MCF 10A (cell line): ENCODE data around the gene ITGB7. TPM values are rescaled to one million over a fixed set of nuclear protein-coding genes. Genes with fewer than 3 reads are reported as not detected.
A peak's percentile ranks its signal among the peaks of the same experiment; 100 is the strongest.

Experiments used
- BruUV-seq: library from RNA; stranded (reverse); fragments of 400-500 nt; replicated peaks from 2 replicates; lab custom pipeline; 2021; lab: Mats Ljungman, UMichigan
- CTCF ChIA-PET: fragments of 300-600 bp; sonication (Branson Sonifier 250); formaldehyde crosslinking; extraction: SDS; loops from one replicate; lab custom pipeline; 2021; ENCODE audit warnings: antibody characterized with exemption, inconsistent platforms; lab: Yijun Ruan, JAX
- POLR2A ChIA-PET: fragments of 300-600, 350-650 bp; sonication (Branson Sonifier 250); formaldehyde crosslinking; extraction: SDS; loops from one replicate; lab custom pipeline; 2020; ENCODE audit warnings: antibody characterized with exemption, inconsistent platforms; lab: Yijun Ruan, JAX
- DNase-seq: peaks from one replicate; pipeline ENCODE4 v3.0.0-alpha.2; 2018; ENCODE audit not compliant: unreplicated experiment
- H3K27ac Mint-ChIP-seq: one replicate; pipeline ENCODE4 v1.8.0; 2022; ENCODE audit warnings: mild to moderate bottlenecking, low read depth, mixed read lengths; ENCODE audit not compliant: unreplicated experiment
- H3K27me3 Mint-ChIP-seq: one replicate; pipeline ENCODE4 v1.8.0; 2022; ENCODE audit warnings: mixed read lengths; ENCODE audit not compliant: insufficient read depth, unreplicated experiment
- H3K36me3 Mint-ChIP-seq: one replicate; pipeline ENCODE4 v1.8.0; 2022; ENCODE audit warnings: mild to moderate bottlenecking, moderate library complexity, mixed read lengths; ENCODE audit not compliant: insufficient read depth, unreplicated experiment
- H3K4me1 Mint-ChIP-seq: one replicate; pipeline ENCODE4 v1.8.0; 2022; ENCODE audit warnings: mixed read lengths; ENCODE audit not compliant: insufficient read depth, unreplicated experiment
- H3K4me3 Mint-ChIP-seq: one replicate; pipeline ENCODE4 v1.8.0; 2022; ENCODE audit warnings: mild to moderate bottlenecking, moderate library complexity, mixed read lengths; ENCODE audit not compliant: unreplicated experiment
- H3K9me3 Mint-ChIP-seq: one replicate; pipeline ENCODE4 v1.8.0; 2022; ENCODE audit warnings: mixed read lengths; ENCODE audit not compliant: unreplicated experiment
- CTCF ChIP-seq: fragments of 200-600 bp; IDR thresholded peaks from one replicate; pipeline ENCODE4 v1.8.0; 2022; ENCODE audit warnings: antibody characterized with exemption, mild to moderate bottlenecking; ENCODE audit not compliant: unreplicated experiment
- intact Hi-C: fragments of 100-400 bp; cut with micrococcal nuclease; formaldehyde crosslinking; loops from 2 replicates; pipeline ENCODE4 v1.14.1; 2022
- total RNA-seq: library from RNA; stranded (reverse); gene quantifications from 2 replicates; pipeline ENCODE4 v1.2.3, GENCODE V29; 2022

The ITGB7 gene
- total RNA-seq, 1 experiment from 2014 or later, result 1.0 TPM

- Mint-ChIP-seq H3K9me3 (no peaks in the 10 kb centered on the region), H3K27me3 (no peaks in the 10 kb centered on the region), H3K4me3 (no peak overlapping the region), H3K36me3 (peaks cover 39% of the 10 kb centered on the region), H3K27ac (no peak overlapping the region), H3K4me1 (peaks cover 12% of the 10 kb centered on the region)
- ChIA-PET CTCF (interaction anchor here (1.1 to 1.4 kb wide), 4 partner anchors 8 to 124 kb away, joined by 3 to 4 read pairs (median 3); no protein-coding TSS in a partner anchor), POLR2A (interaction anchor here (0.7 to 3.3 kb wide), 3 partner anchors 10 to 65 kb away, joined by 3 to 18 read pairs (median 3); partner anchors contain the start of genes CSAD and ZNF740)
- intact Hi-C loops, result loop anchor here (2.0 kb wide), 1 partner anchor 124 kb away; no protein-coding TSS in a partner anchor
- no peak for DNase-seq
- no TSS peak for BruUV-seq
- TF ChIP-seq CTCF, result no peak
Observed at GRCh38 chr12:53191096-53191884, 15.8 kb downstream of the ITGB7 start.

GRCh38 chr12:53190108-53190729 is 16.8 kb downstream of the ITGB7 start:
- no peaks in the 10 kb centered on the region for H3K27me3 Mint-ChIP-seq
- H3K4me1 Mint-ChIP-seq, result peaks cover 2% of the 10 kb centered on the region
- CTCF ChIA-PET, result interaction anchor here (0.6 to 1.4 kb wide), 4 partner anchors 8 to 62 kb away, joined by 3 to 4 read pairs (median 3); no protein-coding TSS in a partner anchor
- BruUV-seq, result no TSS peak
- H3K9me3 Mint-ChIP-seq, result no peaks in the 10 kb centered on the region
- POLR2A ChIA-PET, result interaction anchor here (0.7 to 3.3 kb wide), 4 partner anchors 9 to 108 kb away, joined by 3 to 18 read pairs (median 3); partner anchors contain the start of genes CSAD, PFDN5 and ZNF740
- H3K4me3 Mint-ChIP-seq, result no peak overlapping the region
- H3K36me3 Mint-ChIP-seq, result peaks cover 50% of the 10 kb centered on the region
- no peak overlapping the region for H3K27ac Mint-ChIP-seq
- peak; percentile 68 for DNase-seq
- intact Hi-C loops, result loop anchor here (1.0 to 2.0 kb wide), 2 partner anchors 31 to 123 kb away; no protein-coding TSS in a partner anchor
- TF ChIP-seq CTCF, result peak; percentile 72

GRCh38 chr12:53187145-53187899 is 19.7 kb downstream of the ITGB7 start:
- BruUV-seq, result no TSS peak
- Mint-ChIP-seq H3K4me3 (no peak overlapping the region), H3K27me3 (no peaks in the 10 kb centered on the region), H3K4me1 (peaks cover 8% of the 10 kb centered on the region), H3K27ac (no peak overlapping the region), H3K9me3 (no peaks in the 10 kb centered on the region), H3K36me3 (peaks cover 74% of the 10 kb centered on the region)
- CTCF ChIA-PET, result interaction anchor here (0.6 to 1.8 kb wide), 11 partner anchors 23 to 266 kb away, joined by 3 to 8 read pairs (median 3); no protein-coding TSS in a partner anchor
- POLR2A ChIA-PET, result interaction anchor here (0.9 to 1.7 kb wide), 4 partner anchors 12 to 64 kb away, joined by 3 to 4 read pairs (median 4); a partner anchor contains a TSS
- no peak for DNase-seq
- TF ChIP-seq CTCF, result no peak
- intact Hi-C loops, result no loop called here
